NCI-H2107 (cell line): ENCODE measurements around the gene NFASC.

Source experiments
- DNase-seq: peaks from one replicate; lab custom pipeline; 2025; lab: John Stamatoyannopoulos, UW

The NFASC gene

GRCh38 chr1:204928671-204929486 lies 58.2 kb downstream of the NFASC start:
- no peak for DNase-seq

GRCh38 chr1:204929487-204930154 lies 59.0 kb downstream of the NFASC start:
- DNase-seq: no peak

- no peak for DNase-seq
Observed at GRCh38 chr1:204930155-204930523, 59.5 kb downstream of the NFASC start.

- DNase-seq: no peak
Observed at GRCh38 chr1:204931313-204931712, 60.7 kb downstream of the NFASC start.

GRCh38 chr1:204931768-204932572 lies 61.3 kb downstream of the NFASC start:
- DNase-seq: no peak

GRCh38 chr1:204932573-204932909 lies 61.9 kb downstream of the NFASC start:
- no peak for DNase-seq

GRCh38 chr1:204935155-204935554 lies 64.5 kb downstream of the NFASC start:
- no peak for DNase-seq

- DNase-seq: no peak
Observed at GRCh38 chr1:204936765-204937164, 66.1 kb downstream of the NFASC start.

GRCh38 chr1:204937901-204938300 lies 67.2 kb downstream of the NFASC start:
- DNase-seq: no peak

GRCh38 chr1:204940591-204940990 lies 69.9 kb downstream of the NFASC start:
- DNase-seq: no peak

- DNase-seq: peak; percentile 89
Observed at GRCh38 chr1:204941421-204942338, 71.0 kb downstream of the NFASC start.

- DNase-seq: no peak
Observed at GRCh38 chr1:204943495-204943894, 72.8 kb downstream of the NFASC start.

GRCh38 chr1:204944662-204945061 lies 74.0 kb downstream of the NFASC start:
- no peak for DNase-seq

GRCh38 chr1:204945565-204945977 lies 74.9 kb downstream of the NFASC start:
- DNase-seq: no peak

GRCh38 chr1:204946640-204947039 lies 76.0 kb downstream of the NFASC start:
- no peak for DNase-seq

- DNase-seq: no peak
Observed at GRCh38 chr1:204947338-204947737, 76.7 kb downstream of the NFASC start.

GRCh38 chr1:204947747-204948146 lies 77.1 kb downstream of the NFASC start:
- no peak for DNase-seq

- no peak for DNase-seq
Observed at GRCh38 chr1:204950353-204951001, 79.8 kb downstream of the NFASC start.

GRCh38 chr1:204958317-204959307 lies 88.0 kb downstream of the NFASC start:
- DNase-seq: no peak

- no peak for DNase-seq
Observed at GRCh38 chr1:204959374-204959773, 88.7 kb downstream of the NFASC start.
